Mesodermal cell (in vitro differentiated cells): ENCODE data around the gene ZDHHC14.

Experiments used
- H3K27ac ChIP-seq: 2 replicates; pipeline ENCODE4 v1.7.0; 2013; ENCODE audit warnings: mild to moderate bottlenecking, low read depth, low read length, moderate library complexity; ENCODE audit not compliant: severe bottlenecking
- H3K36me3 ChIP-seq: 2 replicates; pipeline ENCODE4 v1.7.1; 2013; ENCODE audit warnings: mild to moderate bottlenecking, low read length, moderate library complexity; ENCODE audit not compliant: control insufficient read depth, insufficient read depth
- H3K4me1 ChIP-seq: one replicate; pipeline ENCODE4 v1.7.1; 2013; ENCODE audit warnings: mild to moderate bottlenecking, low read length; ENCODE audit not compliant: insufficient read depth, control insufficient read depth, poor library complexity, severe bottlenecking
- H3K4me3 ChIP-seq: 2 replicates; pipeline ENCODE4 v1.7.0; 2013; ENCODE audit warnings: low read length, control low read depth, mild to moderate bottlenecking; ENCODE audit not compliant: insufficient read depth, poor library complexity, severe bottlenecking; ENCODE audit errors: extremely low read depth
- H3K9me3 ChIP-seq: 2 replicates; pipeline ENCODE4 v1.7.1; 2013; ENCODE audit warnings: mild to moderate bottlenecking, low read length, moderate library complexity; ENCODE audit not compliant: control insufficient read depth
- WGBS, 2 experiments: methylation state at CpG; one replicate each; pipeline ENCODE4 v1.1.5; 2013; ENCODE audit warnings: missing lambda C conversion rate in 2 of 2; ENCODE audit not compliant: insufficient coverage in 2 of 2; 5-methylcytosine and 5-hydroxymethylcytosine counted together

The ZDHHC14 gene

DNA sequence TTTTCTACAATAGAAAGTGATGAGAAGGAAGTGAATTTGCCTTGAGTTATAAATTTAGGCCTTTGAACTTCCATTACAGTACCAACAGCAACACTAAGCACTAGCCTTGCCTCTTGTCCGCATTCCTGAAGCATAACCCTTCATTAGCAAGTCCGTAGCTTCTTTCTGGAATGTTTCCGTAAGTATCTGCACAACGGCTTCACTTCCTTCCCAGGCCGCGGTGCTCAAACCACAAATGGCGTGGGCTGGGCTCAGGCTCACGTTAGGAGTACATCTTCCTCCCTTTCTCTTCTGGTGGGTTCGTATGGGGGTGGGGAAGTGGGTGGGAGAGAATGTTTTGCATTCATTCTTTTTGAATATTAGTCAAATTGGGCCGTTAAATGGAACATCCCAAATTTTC lies 248.2 kb downstream of the ZDHHC14 start:
- Histone ChIP-seq H3K9me3 (no peaks in the 10 kb centered on the region), H3K27ac (no peak overlapping the region)
- 44 to 57% methylated on average over 4 to 6 of the region's 10 CpGs for WGBS, 2 experiments

GRCh38 chr6:157630463-157631080 lies 249.6 kb downstream of the ZDHHC14 start:
- WGBS, 2 experiments, result 88 to 93% methylated on average over 5 of the region's 5 CpGs
- H3K4me1 ChIP-seq, result peaks cover 17% of the 10 kb centered on the region
- H3K9me3 ChIP-seq, result no peaks in the 10 kb centered on the region
- no peak overlapping the region for H3K27ac ChIP-seq
- no peaks in the 10 kb centered on the region for H3K36me3 ChIP-seq
- H3K4me3 ChIP-seq, result no peak overlapping the region

More for the DNA sequence above, 248.2 kb downstream of the ZDHHC14 start:
- Histone ChIP-seq H3K4me1 (peaks cover 17% of the 10 kb centered on the region), H3K4me3 (no peak overlapping the region), H3K36me3 (no peaks in the 10 kb centered on the region)

DNA sequence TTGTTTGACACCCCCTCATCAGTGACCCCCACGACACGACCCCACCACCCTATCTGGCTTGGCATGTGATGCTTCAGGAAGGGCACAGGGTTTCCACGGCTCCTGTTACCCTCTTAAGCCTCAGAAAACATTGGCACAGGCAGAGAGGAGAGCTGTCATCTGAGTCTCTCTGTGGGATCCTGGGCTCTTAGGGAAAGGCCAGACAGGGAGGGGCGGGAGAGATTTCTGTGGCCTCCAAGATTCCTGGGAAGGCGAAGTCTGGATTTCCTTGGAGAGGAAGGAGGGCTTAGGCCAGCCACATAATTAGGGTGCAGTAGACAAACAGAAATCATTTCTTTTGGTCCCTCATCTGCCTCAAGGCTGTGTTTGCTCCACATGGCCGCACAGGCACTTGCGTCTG lies 250.4 kb downstream of the ZDHHC14 start:
- 81 to 83% methylated on average over 4 to 7 of the region's 7 CpGs for WGBS, 2 experiments
- Histone ChIP-seq H3K4me1 (peaks cover 17% of the 10 kb centered on the region), H3K4me3 (no peak overlapping the region), H3K36me3 (no peaks in the 10 kb centered on the region), H3K9me3 (no peaks in the 10 kb centered on the region), H3K27ac (no peak overlapping the region)

DNA sequence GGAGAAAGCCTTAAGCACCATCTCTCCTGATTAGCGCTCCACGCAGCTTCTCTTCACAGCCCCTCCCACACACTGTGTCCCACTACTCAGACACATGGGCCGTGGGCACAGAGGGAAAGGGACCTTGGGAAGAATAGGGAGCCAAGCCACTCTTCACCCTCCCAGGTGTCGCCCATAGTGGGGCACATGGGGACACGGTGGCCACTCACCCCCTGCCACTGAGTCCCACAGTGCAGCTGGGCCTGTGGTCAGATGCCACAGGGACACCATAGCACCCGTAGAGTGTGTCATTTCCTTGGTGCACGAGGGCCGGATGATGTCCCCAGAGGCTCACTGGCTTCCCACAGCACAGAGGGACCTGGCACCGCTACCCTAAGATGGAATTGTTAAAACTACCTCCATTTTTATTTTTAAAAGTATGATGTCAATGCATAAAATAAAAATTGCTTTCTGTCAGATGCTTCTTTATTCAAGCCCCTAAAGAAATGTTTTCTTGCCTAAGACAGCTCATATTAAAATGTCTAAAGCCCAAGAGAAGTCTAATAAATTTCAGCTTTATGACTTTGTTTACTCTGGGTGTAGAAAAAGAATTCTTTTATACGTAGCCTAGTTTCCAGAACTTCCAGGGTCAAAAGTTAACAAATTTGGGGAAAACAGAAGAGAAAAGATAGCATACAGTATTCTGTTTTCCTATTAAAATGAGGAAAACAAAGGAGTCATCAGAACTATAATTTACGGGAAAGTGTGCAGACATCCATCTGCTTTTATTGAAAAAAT lies 251.0 kb downstream of the ZDHHC14 start:
- WGBS, 2 experiments, result 82 to 89% methylated on average over 3 to 8 of the region's 11 CpGs
- no peaks in the 10 kb centered on the region for H3K36me3 ChIP-seq
- H3K4me1 ChIP-seq, result peaks cover 17% of the 10 kb centered on the region
- H3K27ac ChIP-seq, result no peak overlapping the region
- no peaks in the 10 kb centered on the region for H3K9me3 ChIP-seq
- no peak overlapping the region for H3K4me3 ChIP-seq

DNA sequence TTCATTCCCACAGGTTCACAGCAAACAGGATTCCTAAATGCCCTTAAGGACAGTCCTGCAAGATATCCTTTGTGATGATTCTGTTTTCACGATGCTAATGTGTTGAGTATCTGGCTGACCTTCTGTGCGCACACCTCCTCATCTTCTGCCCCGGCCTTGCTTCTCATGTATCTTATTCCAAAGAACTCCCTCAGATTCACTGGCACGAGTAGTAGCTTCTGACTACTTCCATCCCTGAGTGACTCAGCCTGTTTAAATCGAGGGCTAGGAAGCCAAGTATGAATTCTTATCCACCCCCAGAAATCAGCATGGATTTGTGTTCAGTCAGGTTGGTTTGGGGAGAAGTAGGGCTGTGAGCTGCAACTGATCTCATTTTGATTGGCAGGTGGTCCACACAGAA lies 251.8 kb downstream of the ZDHHC14 start:
- no peak overlapping the region for H3K27ac ChIP-seq
- WGBS, 2 experiments, result 89 to 95% methylated on average over 4 of the region's 5 CpGs
- peaks cover 17% of the 10 kb centered on the region for H3K4me1 ChIP-seq
- no peaks in the 10 kb centered on the region for H3K9me3 ChIP-seq
- no peak overlapping the region for H3K4me3 ChIP-seq
- H3K36me3 ChIP-seq, result no peaks in the 10 kb centered on the region

DNA sequence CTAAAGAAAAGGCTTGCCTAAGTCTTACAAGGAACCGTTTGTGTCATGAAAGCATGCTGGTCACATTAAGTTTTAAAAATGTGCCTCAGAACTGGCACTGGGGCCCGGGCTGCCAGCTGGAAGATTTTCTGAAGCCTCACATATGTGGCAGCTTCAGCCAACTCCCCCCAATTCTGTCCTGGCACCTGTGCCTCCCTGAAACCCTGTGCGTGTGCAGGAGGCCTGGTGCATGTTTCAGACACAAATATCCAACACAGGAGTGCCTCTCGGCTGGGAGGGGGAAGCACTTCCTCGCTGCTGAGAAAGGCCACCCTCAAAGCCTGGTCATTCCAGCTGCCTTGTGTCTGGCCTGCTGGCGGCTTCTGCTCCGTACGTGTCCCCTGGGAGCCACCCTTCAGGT lies 253.6 kb downstream of the ZDHHC14 start:
- Histone ChIP-seq H3K27ac (no peak overlapping the region), H3K4me1 (peaks cover 12% of the 10 kb centered on the region), H3K36me3 (no peaks in the 10 kb centered on the region), H3K9me3 (no peaks in the 10 kb centered on the region), H3K4me3 (no peak overlapping the region)
- 87 to 97% methylated on average over 6 to 7 of the region's 8 CpGs for WGBS, 2 experiments

DNA sequence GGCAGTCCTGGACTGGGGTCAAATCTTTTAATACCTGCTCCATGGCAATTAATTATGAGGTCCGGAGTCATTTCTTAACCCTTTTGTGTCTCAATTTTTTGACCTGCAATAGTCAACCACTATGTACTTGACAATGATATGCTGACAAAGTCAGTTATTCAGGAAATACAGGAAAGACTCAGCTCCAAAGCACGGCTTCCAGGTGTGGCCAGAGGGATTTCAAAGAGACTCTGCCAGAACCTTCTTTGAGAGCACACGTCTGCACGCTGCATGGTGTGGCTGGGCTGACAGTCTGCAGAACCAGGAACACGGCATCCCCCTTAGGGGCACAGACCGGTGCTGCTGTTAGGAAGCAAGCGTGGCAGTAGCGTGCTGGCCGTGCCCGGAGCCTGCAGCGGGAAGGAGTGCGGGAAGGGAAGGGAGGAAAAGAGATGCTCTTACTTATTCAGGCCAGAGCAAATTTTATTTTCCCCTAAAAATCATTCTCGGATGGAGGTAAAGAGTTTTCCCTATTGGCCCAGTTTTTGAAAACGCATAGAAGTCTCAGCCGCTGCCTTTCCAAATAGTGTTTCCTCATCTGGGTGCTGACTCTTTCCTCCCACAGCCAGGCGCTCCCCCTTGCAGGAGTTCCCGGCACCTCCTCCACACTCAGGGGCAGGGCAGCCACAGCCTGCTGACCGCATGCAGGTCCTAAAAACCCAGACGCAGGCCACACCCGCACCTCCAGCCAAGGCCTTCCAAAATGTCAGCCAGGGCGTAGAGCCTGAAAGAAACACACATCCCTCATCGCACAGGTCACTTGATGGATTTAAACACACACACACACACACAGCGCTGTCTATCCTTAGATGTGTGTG lies 254.6 kb downstream of the ZDHHC14 start:
- 68 to 87% methylated on average over 10 to 11 of the region's 23 CpGs for WGBS, 2 experiments
- Histone ChIP-seq H3K4me1 (peaks cover 7% of the 10 kb centered on the region), H3K9me3 (no peaks in the 10 kb centered on the region), H3K4me3 (no peak overlapping the region), H3K36me3 (no peaks in the 10 kb centered on the region), H3K27ac (no peak overlapping the region)

GRCh38 chr6:157637516-157637915 lies 256.5 kb downstream of the ZDHHC14 start:
- Histone ChIP-seq H3K4me1 (no peaks in the 10 kb centered on the region), H3K9me3 (no peaks in the 10 kb centered on the region), H3K4me3 (no peak overlapping the region), H3K27ac (no peak overlapping the region), H3K36me3 (no peaks in the 10 kb centered on the region)
- 90 to 94% methylated on average over 4 to 5 of the region's 5 CpGs for WGBS, 2 experiments

DNA sequence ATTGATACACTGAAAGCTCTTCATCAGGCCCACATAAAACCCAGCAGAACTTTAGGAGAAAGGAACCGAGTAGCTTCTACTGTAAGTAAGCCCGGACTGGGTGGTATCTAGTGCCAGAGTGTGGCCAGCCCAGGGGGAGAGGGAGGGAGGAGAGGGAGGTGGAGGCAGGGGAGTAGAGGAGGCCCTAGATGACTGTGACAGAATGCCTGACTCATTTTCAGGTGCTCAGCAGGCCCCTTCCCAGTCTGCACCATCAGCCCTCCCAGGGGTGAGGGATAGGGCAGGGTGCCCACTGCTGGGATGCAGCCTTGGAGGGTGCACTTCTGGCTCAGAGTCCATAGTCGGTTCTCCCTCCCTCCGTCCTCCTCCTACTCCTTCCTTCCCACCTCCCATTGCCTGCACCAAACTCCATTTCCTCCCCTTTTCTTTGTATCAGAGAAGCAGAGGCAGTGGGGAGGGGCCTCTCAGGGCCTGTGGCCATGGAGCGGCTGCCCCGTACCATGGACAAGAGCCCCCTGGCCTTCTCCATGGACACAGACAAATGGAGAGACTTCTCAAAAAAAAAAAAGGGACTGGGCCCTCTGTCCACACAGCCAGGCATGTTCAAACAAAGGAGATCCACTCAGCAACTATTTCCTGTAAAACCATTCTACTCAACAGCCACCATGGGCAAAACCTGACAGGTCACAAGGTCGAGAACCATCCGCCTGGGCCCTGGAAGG lies 257.1 kb downstream of the ZDHHC14 start:
- no peaks in the 10 kb centered on the region for H3K4me1 ChIP-seq
- no peaks in the 10 kb centered on the region for H3K36me3 ChIP-seq
- no peaks in the 10 kb centered on the region for H3K9me3 ChIP-seq
- no peak overlapping the region for H3K27ac ChIP-seq
- H3K4me3 ChIP-seq, result no peak overlapping the region
- 94 to 96% methylated on average over 3 to 4 of the region's 8 CpGs for WGBS, 2 experiments

- no peak overlapping the region for H3K4me3 ChIP-seq
- 88 to 96% methylated on average over 5 to 7 of the region's 7 CpGs for WGBS, 2 experiments
- H3K27ac ChIP-seq, result no peak overlapping the region
- no peaks in the 10 kb centered on the region for H3K36me3 ChIP-seq
- no peaks in the 10 kb centered on the region for H3K4me1 ChIP-seq
- H3K9me3 ChIP-seq, result no peaks in the 10 kb centered on the region
These were observed 257.8 kb downstream of the ZDHHC14 start for GRCh38 chr6:157638779-157639178.
